Vagina (tissue), 2 donors: Measurements from ENCODE around the gene KAZN. TPM values are rescaled to one million over a fixed set of nuclear protein-coding genes. Genes with fewer than 3 reads are reported as not detected.

ENCODE experiments used
- DNase-seq, 2 donors: peaks; one replicate each; pipeline ENCODE4 v3.0.0-alpha.2; 2017; ENCODE audit errors: extremely low spot score in 2 of 2
- H3K27ac ChIP-seq: fragments of 200-600 bp; sonication (generic); one replicate; pipeline ENCODE4 v1.5.1; 2019
- H3K27me3 ChIP-seq: fragments of 200-600 bp; sonication (generic); one replicate; pipeline ENCODE4 v1.5.1; 2019
- H3K36me3 ChIP-seq, 2 donors: fragments of 200-600 bp; sonication (generic); one replicate each; pipeline ENCODE4 v1.5.1; 2017 to 2019
- H3K4me1 ChIP-seq: fragments of 200-600 bp; sonication (generic); one replicate; pipeline ENCODE4 v1.5.1; 2019
- H3K4me3 ChIP-seq, 2 donors: fragments of 200-600 bp; sonication (generic); 1 replicate in 1 of 2; 2 replicates in 1 of 2; pipeline ENCODE4 v1.5.1; 2016 to 2019
- H3K9me3 ChIP-seq: fragments of 200-600 bp; sonication (generic); one replicate; pipeline ENCODE4 v1.5.1; 2019
- POLR2A ChIP-seq, 2 donors: fragments of 450-650 bp; IDR thresholded peaks; one replicate each; pipeline ENCODE4 v1.6.1; 2017; ENCODE audit warnings: antibody characterized with exemption in 2 of 2, mild to moderate bottlenecking in 2 of 2, moderate library complexity in 2 of 2
- POLR2AphosphoS5 ChIP-seq, 2 donors: sonication (generic); formaldehyde crosslinking; IDR thresholded peaks; one replicate each; pipeline ENCODE4 v1.9.0; 2017; ENCODE audit warnings: antibody characterized with exemption in 2 of 2, mild to moderate bottlenecking in 2 of 2, low read depth in 1 of 2; ENCODE audit not compliant: insufficient read depth in 1 of 2
- intact Hi-C: fragments of 100-400 bp; cut with DNase I; formaldehyde crosslinking; loops from one replicate; pipeline ENCODE4 v1.15.1; 2023
- total RNA-seq: library from RNA; depleted of rRNA; stranded (reverse); fragments of >200 nt; gene quantifications from one replicate; pipeline ENCODE4 v1.2.3, GENCODE V29; 2016
- TF ChIP-seq, protein P1 (sequence below), 3 experiments: fragments of 450-650 bp in 2 of 3; fragments of 200-600 bp in 1 of 3; sonication (generic) in 1 of 3; IDR thresholded peaks; one replicate each; pipeline ENCODE4 v1.5.1; 2017 to 2019; ENCODE audit warnings: antibody characterized with exemption in 3 of 3, mild to moderate bottlenecking in 2 of 3, moderate library complexity in 2 of 3

Gene KAZN
- total RNA-seq, 1 donor from 2014 or later: 29.5 TPM

DNA sequence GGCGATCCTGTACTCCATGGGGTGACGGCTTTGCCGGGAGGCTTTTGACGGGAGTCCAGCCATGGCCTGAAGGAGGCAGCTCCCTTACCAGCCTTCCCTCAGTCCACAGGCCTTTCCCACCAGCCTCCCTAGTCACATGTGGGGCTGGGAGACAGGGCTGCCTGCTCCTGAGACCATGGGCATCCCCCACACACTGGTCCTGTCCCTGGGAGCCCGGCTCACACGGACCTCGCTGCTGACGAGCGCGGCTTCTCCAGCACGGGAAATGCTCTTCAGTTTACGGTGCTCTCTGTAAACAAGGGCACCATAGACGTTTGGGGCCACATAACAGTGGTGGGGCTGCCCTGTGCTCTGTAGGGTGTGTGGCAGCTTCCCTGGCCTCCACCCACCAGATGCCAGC is 450.6 kb downstream of the KAZN start:
- Histone ChIP-seq H3K27me3 (no peaks in the 10 kb centered on the region), H3K36me3 (no peaks in the 10 kb centered on the region), H3K27ac (no peak overlapping the region), H3K9me3 (no peaks in the 10 kb centered on the region), H3K4me3 (no peak overlapping the region), H3K4me1 (no peaks in the 10 kb centered on the region)
- intact Hi-C loops: loop anchor here (10.0 kb wide), 2 partner anchors 254 to 1084 kb away; no protein-coding TSS in a partner anchor
- TF ChIP-seq POLR2AphosphoS5 (IDR thresholded peaks at IDR 0.05; ENCODE audit: insufficient read depth in 1 of 2, low read depth in 1 of 2) (no peak), POLR2A (IDR thresholded peaks at IDR 0.05) (no peak)
- TF ChIP-seq, protein P1, sequence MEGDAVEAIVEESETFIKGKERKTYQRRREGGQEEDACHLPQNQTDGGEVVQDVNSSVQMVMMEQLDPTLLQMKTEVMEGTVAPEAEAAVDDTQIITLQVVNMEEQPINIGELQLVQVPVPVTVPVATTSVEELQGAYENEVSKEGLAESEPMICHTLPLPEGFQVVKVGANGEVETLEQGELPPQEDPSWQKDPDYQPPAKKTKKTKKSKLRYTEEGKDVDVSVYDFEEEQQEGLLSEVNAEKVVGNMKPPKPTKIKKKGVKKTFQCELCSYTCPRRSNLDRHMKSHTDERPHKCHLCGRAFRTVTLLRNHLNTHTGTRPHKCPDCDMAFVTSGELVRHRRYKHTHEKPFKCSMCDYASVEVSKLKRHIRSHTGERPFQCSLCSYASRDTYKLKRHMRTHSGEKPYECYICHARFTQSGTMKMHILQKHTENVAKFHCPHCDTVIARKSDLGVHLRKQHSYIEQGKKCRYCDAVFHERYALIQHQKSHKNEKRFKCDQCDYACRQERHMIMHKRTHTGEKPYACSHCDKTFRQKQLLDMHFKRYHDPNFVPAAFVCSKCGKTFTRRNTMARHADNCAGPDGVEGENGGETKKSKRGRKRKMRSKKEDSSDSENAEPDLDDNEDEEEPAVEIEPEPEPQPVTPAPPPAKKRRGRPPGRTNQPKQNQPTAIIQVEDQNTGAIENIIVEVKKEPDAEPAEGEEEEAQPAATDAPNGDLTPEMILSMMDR (IDR thresholded peaks at IDR 0.05): no peak
- DNase-seq: no peak

DNA sequence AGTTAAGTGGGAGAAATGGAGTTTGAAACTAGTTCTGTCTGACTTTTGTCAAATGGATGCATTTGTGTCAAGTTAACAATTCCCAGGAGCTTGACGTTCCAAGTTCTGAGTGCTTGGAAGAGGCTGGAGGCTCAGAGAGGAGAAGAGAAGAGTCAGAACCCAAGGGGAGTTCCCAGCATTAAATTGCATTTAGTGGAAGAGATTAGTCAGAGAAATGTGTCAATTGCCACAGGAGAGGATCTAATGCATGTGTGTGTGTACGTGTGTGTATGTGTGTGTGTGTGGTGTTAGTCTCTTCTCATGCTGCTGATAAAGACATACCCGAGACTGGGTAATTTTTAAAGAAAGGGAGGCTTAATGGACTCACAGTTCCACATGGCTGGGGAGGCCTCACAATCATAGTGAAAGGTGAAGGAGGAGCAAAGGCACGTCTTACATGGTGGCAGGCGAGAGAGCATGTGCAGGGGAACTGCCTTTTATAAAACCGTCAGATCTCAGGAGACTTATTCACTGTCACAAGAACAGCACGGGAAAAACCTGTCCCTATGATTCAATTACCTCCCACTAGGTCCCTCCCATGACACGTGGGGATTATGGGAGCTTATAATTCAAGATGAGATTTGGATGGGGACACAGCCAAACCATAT is 453.5 kb downstream of the KAZN start:
- no peaks in the 10 kb centered on the region for H3K4me1 ChIP-seq
- TF ChIP-seq, protein P1 (IDR thresholded peaks at IDR 0.05): no peak
- TF ChIP-seq POLR2A (IDR thresholded peaks at IDR 0.05): no peak
- no peak for TF ChIP-seq POLR2AphosphoS5 (IDR thresholded peaks at IDR 0.05; ENCODE audit: insufficient read depth in 1 of 2, low read depth in 1 of 2)
- no peaks in the 10 kb centered on the region for H3K27me3 ChIP-seq
- intact Hi-C loops: no loop called here
- peaks cover 0 to 11% of the 10 kb centered on the region in 2 donors for H3K36me3 ChIP-seq
- H3K9me3 ChIP-seq: no peaks in the 10 kb centered on the region
- H3K4me3 ChIP-seq: no peak overlapping the region
- no peak overlapping the region for H3K27ac ChIP-seq
- DNase-seq: no peak

DNA sequence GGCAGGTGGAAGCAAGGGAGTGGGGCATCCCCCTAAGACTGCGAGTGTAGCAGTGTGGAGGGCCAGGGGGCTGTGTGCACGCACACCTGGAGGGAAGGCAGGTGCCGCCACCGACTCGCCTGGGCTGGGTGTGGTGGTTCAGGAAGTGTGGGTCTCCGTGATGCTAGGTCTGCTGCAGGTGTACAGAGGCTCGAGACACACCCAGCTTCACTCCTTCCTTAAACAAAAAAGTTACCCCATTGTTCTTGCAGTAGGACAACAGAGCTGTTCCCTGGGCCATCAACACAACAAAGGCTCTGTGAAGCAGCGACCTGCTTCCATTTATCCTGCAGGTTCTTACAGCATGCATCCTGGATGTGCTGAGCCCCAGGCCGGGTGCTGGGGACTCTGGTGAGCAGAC is 454.7 kb downstream of the KAZN start:
- TF ChIP-seq POLR2AphosphoS5 (IDR thresholded peaks at IDR 0.05; ENCODE audit: insufficient read depth in 1 of 2, low read depth in 1 of 2) (no peak), POLR2A (IDR thresholded peaks at IDR 0.05) (no peak)
- TF ChIP-seq, protein P1 (IDR thresholded peaks at IDR 0.05): no peak
- H3K36me3 ChIP-seq: peaks cover 0 to 13% of the 10 kb centered on the region in 2 donors
- H3K4me3 ChIP-seq: no peak overlapping the region
- no peak overlapping the region for H3K27ac ChIP-seq
- no peaks in the 10 kb centered on the region for H3K9me3 ChIP-seq
- intact Hi-C loops: no loop called here
- H3K27me3 ChIP-seq: no peaks in the 10 kb centered on the region
- H3K4me1 ChIP-seq: no peaks in the 10 kb centered on the region
- no peak for DNase-seq

DNA sequence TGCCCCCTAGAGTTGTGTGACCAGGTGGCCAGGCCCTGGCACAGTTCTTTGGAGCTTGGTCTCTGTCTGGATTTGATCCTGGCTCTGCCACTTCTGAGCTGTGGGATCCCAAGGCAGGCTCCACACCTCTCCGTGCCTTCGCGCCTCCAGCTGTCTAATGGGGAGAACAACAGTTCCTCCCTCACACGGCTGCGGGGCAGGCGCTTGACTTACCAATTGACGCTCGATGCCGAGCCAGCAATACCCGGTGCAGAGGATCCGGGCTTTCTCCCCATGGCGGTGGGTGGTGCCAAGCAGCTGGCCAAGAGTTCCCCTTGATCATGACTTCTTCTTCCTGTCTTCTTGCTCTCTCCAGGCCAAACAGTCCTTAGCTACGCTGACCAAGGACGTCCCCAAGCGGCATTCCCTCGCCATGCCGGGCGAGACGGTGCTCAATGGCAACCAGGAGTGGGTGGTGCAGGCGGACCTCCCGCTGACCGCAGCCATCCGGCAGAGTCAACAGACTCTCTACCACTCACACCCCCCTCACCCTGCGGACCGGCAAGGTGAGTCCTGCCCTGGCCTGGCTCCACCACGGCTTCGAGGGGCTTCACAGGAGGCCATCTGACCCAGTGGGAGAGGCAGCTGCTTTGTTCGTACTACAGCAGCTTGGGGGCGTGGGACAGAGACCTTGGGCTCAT is 457.4 kb downstream of the KAZN start:
- peaks cover 0 to 13% of the 10 kb centered on the region in 2 donors for H3K36me3 ChIP-seq

More for the DNA sequence above, 457.4 kb downstream of the KAZN start:
- no peak for TF ChIP-seq POLR2AphosphoS5 (IDR thresholded peaks at IDR 0.05; ENCODE audit: insufficient read depth in 1 of 2, low read depth in 1 of 2)
- TF ChIP-seq, protein P1 (IDR thresholded peaks at IDR 0.05): no peak
- TF ChIP-seq POLR2A (IDR thresholded peaks at IDR 0.05): no peak
- Histone ChIP-seq H3K4me3 (no peak overlapping the region), H3K27ac (no peak overlapping the region), H3K9me3 (no peaks in the 10 kb centered on the region), H3K27me3 (no peaks in the 10 kb centered on the region), H3K4me1 (no peaks in the 10 kb centered on the region)
- intact Hi-C loops: no loop called here
- no peak for DNase-seq
